Peyer's patch (tissue), 4 donors: ENCODE data around the gene OGT. TPM values are rescaled to one million over a fixed set of nuclear protein-coding genes. Genes with fewer than 3 reads are reported as not detected.
"Not testable (repeated sequence)": the region's sequence is repeated elsewhere in the genome, so short reads cannot be mapped to it uniquely, and the experiment has no call there.

Source experiments
- DNase-seq, 3 donors: peaks; one replicate each; pipeline ENCODE4 v3.0.0-alpha.2; 2017 to 2019
- H3K27ac ChIP-seq, 4 donors: fragments of 200-600 bp; sonication (generic); one replicate each; pipeline ENCODE4 v1.5.1; 2016 to 2019
- H3K27me3 ChIP-seq, 2 donors: fragments of 200-600 bp; sonication (generic); one replicate each; pipeline ENCODE4 v1.5.1; 2019
- H3K36me3 ChIP-seq, 3 donors: fragments of 200-600 bp; sonication (generic); one replicate each; pipeline ENCODE4 v1.5.1; 2016 to 2019
- H3K4me1 ChIP-seq, 4 donors: fragments of 200-600 bp; sonication (generic); one replicate each; pipeline ENCODE4 v1.5.1; 2016 to 2019
- H3K4me3 ChIP-seq, 4 donors: fragments of 200-600 bp; sonication (generic); 1 replicate in 3 of 4; 2 replicates in 1 of 4; pipeline ENCODE4 v1.5.1; 2016 to 2019; ENCODE audit warnings: mild to moderate bottlenecking in 1 of 4
- H3K9me3 ChIP-seq, 4 donors: fragments of 200-600 bp; sonication (generic); one replicate each; pipeline ENCODE4 v1.5.1; 2016 to 2019; ENCODE audit warnings: mild to moderate bottlenecking in 1 of 4
- POLR2A ChIP-seq, 2 donors: fragments of 450-650 bp; IDR thresholded peaks; one replicate each; pipeline ENCODE4 v1.5.1; 2017; ENCODE audit warnings: antibody characterized with exemption in 2 of 2, mild to moderate bottlenecking in 2 of 2, moderate library complexity in 2 of 2
- total RNA-seq, 4 donors: library from RNA; depleted of rRNA; stranded (reverse); fragments of >200 nt; gene quantifications; one replicate each; pipeline ENCODE4 v1.1.0, GENCODE V29; 2016
- TF ChIP-seq, protein P1 (sequence below), 6 experiments: fragments of 450-650 bp in 4 of 6; fragments of 200-600 bp in 2 of 6; sonication (generic) in 1 of 6; IDR thresholded peaks; one replicate each; pipeline ENCODE4 v1.5.1; 2017 to 2019; ENCODE audit warnings: antibody characterized with exemption in 6 of 6, mild to moderate bottlenecking in 3 of 6, moderate library complexity in 1 of 6

The OGT gene
- total RNA-seq, 4 donors from 2014 or later: 118 to 297 (median 183) TPM

DNA sequence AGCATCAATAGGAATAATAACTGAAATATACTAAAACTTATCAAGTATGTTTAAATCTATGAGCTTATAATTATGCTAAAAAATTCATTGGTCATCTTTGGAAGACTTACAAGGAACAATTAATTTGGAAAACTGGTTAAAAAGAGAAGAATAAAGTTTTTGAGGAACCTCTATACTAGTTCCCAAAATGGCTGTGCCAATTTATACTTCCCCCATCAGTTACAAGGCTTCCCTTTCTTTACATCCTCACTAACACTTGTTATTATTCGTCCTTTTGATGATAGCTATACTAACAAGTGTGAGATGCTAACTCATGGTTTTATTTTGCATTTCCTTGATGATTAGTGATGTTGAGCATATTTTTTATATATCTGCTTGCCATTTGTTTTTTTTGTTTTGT lies 17.1 kb downstream of the OGT start:
- Histone ChIP-seq H3K36me3 (peaks cover 0 to 51% (median 0%) of the 10 kb centered on the region in 3 donors), H3K27me3 (no peaks in the 10 kb centered on the region), H3K4me3 (no peak overlapping the region), H3K27ac (no peak overlapping the region), H3K4me1 (no peaks in the 10 kb centered on the region), H3K9me3 (no peaks in the 10 kb centered on the region)
- DNase-seq: no peak
- TF ChIP-seq, protein P1, sequence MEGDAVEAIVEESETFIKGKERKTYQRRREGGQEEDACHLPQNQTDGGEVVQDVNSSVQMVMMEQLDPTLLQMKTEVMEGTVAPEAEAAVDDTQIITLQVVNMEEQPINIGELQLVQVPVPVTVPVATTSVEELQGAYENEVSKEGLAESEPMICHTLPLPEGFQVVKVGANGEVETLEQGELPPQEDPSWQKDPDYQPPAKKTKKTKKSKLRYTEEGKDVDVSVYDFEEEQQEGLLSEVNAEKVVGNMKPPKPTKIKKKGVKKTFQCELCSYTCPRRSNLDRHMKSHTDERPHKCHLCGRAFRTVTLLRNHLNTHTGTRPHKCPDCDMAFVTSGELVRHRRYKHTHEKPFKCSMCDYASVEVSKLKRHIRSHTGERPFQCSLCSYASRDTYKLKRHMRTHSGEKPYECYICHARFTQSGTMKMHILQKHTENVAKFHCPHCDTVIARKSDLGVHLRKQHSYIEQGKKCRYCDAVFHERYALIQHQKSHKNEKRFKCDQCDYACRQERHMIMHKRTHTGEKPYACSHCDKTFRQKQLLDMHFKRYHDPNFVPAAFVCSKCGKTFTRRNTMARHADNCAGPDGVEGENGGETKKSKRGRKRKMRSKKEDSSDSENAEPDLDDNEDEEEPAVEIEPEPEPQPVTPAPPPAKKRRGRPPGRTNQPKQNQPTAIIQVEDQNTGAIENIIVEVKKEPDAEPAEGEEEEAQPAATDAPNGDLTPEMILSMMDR (IDR thresholded peaks at IDR 0.05): no peak
- no peak for TF ChIP-seq POLR2A (IDR thresholded peaks at IDR 0.05)

DNA sequence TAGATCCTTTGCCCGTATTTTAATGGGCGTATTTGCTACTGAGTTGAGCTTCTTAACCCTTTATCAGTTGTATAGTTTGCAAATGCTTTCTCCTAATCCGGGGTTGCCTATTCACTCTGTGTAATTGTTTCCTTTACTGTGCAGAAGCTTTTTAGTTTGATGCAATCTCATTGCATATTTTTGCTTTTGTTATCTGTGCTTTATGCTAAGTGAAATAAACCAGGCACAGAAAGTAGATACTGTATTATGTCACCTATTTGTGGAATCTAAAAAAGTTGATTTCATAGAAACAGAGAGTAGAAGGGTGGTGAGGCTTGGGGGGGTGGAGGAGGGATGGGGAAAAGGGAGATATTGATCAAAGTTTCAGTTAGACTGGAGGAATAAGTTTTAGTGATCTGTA lies 17.7 kb downstream of the OGT start:
- H3K36me3 ChIP-seq: peaks cover 0 to 55% (median 0%) of the 10 kb centered on the region in 3 donors
- H3K9me3 ChIP-seq: no peaks in the 10 kb centered on the region
- no peaks in the 10 kb centered on the region for H3K27me3 ChIP-seq
- no peak overlapping the region for H3K4me3 ChIP-seq
- no peak overlapping the region for H3K27ac ChIP-seq
- no peak for DNase-seq
- no peaks in the 10 kb centered on the region for H3K4me1 ChIP-seq
- TF ChIP-seq POLR2A (IDR thresholded peaks at IDR 0.05): no peak
- TF ChIP-seq, protein P1 (IDR thresholded peaks at IDR 0.05): no peak

DNA sequence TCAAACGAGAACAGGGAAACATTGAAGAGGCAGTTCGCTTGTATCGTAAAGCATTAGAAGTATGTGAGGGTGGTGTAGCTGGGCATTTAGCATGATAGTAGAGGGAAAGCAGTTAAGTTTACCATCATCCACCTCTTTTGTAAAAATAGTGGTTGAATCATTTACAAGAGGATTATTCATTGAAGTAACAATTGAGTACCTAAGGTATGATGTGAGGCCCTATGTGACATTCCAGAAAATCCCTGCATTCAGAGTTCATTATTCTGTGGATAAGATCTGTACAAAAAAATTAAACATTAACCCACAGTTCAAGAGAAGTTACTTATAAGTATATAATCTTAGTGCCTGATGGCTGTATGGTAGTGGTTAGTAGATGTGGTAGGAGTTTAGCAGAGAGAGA lies 23.1 kb downstream of the OGT start:
- H3K4me1 ChIP-seq: no peaks in the 10 kb centered on the region
- no peaks in the 10 kb centered on the region for H3K9me3 ChIP-seq
- H3K27me3 ChIP-seq: no peaks in the 10 kb centered on the region
- no peak overlapping the region for H3K4me3 ChIP-seq
- no peak for TF ChIP-seq POLR2A (IDR thresholded peaks at IDR 0.05)
- TF ChIP-seq, protein P1 (IDR thresholded peaks at IDR 0.05): no peak
- H3K36me3 ChIP-seq: peaks cover 0 to 66% (median 2%) of the 10 kb centered on the region in 3 donors
- no peak for DNase-seq
- no peak overlapping the region for H3K27ac ChIP-seq

DNA sequence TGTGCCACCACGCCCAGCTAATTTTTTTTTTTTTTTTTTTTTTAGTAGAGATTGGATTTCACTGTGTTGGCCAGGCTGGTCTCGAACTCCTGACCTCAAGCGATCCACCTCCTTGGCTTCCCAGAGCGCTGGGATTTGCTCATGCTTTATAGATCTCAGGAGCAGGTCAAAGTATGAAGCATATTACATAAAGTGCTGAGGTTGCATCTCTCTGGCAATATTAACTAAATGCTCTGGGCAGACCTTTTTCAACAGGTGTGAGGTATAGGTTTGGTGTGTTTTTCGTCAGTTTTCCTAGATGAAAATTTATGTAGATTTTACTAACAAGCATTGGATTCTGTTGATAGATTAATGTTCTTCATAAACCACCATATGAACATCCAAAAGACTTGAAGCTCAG lies 26.0 kb downstream of the OGT start:
- Histone ChIP-seq H3K27me3 (no peaks in the 10 kb centered on the region), H3K36me3 (peaks cover 0 to 78% (median 2%) of the 10 kb centered on the region in 3 donors), H3K4me3 (no peak overlapping the region), H3K27ac (no peak overlapping the region), H3K9me3 (no peaks in the 10 kb centered on the region), H3K4me1 (no peaks in the 10 kb centered on the region)
- TF ChIP-seq POLR2A (IDR thresholded peaks at IDR 0.05): no peak
- TF ChIP-seq, protein P1 (IDR thresholded peaks at IDR 0.05): no peak
- no peak for DNase-seq

DNA sequence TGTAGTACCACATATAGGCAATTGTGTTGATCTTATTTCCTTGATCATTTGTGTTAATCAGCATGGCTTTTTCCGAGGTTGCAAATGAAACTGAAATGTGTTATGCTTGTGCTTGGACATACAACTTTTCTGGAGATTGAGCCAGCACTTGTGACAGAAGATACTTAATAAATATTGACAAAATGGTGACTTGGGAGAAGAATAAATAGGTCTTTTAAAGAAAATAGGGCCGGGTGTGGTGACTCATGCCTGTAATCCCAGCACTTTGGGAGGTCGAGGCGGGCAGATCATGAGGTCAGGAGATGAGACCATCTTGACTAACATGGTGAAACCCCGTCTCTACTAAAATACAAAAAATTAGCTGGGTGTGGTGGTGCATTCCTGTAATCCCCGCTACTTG lies 26.9 kb downstream of the OGT start:
- H3K4me3 ChIP-seq, H3K27ac ChIP-seq, H3K9me3 ChIP-seq, H3K27me3 ChIP-seq, DNase-seq, H3K4me1 ChIP-seq: not testable (repeated sequence)
- peaks cover 0 to 86% (median 2%) of the 10 kb centered on the region in 3 donors for H3K36me3 ChIP-seq

DNA sequence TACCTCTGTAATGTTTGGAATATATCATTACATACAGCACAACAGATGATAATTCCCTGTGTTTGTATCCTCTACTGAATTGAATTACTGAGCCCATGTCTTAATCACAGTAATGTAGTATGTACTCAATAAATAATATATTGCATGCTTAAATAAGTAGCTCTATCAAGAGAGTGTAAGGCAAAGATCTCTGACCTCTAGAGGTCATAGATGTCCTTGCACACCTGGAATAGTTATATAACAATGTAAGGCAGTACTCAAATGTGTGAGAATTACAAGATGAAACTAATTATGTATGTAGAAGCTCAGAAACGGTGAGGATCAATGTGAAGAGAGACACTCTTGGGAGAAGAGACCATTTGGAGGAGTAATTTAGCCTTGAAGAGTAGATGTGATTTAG lies 31.0 kb downstream of the OGT start:
- no peaks in the 10 kb centered on the region for H3K9me3 ChIP-seq
- no peak for DNase-seq
- no peak overlapping the region for H3K27ac ChIP-seq
- H3K4me3 ChIP-seq: no peak overlapping the region
- H3K27me3 ChIP-seq: no peaks in the 10 kb centered on the region
- TF ChIP-seq, protein P1 (IDR thresholded peaks at IDR 0.05): no peak
- TF ChIP-seq POLR2A (IDR thresholded peaks at IDR 0.05): no peak
- peaks cover 0 to 94% (median 2%) of the 10 kb centered on the region in 3 donors for H3K36me3 ChIP-seq
- H3K4me1 ChIP-seq: no peaks in the 10 kb centered on the region
